ENCODE results near the gene SH3BP1. TPM values are rescaled to one million over a fixed set of nuclear protein-coding genes. Genes with fewer than 3 reads are reported as not detected.

The SH3BP1 gene
- total and polyA plus RNA-seq, 8 donors = 1.6 to 135 (median 9.5) TPM; not detected in 1

DNA sequence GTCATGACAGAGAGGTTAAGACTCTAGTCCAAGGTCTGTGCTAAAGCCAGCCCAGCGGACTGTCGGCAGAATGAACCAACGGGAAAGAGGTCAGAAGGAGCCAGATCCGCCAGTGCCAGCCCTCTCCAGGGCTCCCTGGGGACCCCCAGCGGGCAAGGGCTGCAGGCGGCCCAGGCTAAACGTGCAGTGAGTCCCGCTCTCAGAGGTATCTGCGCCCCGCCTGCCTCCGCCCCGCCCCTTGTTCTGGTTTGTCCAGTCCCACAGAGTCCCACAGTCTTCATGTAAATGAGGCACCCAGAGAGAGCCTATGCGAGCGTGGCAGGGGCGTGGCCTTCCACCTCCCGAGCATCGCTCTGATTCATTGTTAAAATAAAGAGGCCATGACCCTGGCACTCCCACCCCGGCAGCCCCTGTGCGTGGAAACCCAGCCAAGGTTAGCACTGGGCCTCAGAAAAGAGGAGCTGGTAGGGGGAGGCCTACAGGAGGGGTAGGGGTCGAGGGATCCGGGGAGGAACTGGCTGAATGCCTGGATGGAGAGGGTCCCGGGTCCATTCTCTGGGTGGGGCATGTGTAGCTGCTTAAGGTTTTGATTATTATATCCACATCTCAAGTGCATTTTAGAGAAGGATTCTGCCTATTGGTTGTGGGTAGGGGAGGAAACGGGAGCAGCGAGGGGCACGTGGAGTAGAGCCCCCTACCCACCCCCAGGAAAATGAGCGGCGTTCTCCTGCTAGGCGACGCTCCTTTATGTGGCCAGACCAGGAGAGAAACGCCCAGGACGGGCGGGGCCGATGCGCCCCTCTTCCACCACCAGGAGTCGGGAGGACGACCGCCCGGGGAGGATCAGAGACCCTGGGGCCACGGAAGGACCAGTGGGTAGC lies 57.4 kb downstream of the SH3BP1 start, which contains the start of gene TRIOBP:
TRIOBP (plus strand) TSS at position 392 of the 881 bp plus-strand sequence. CDS start 4,318 bp downstream, outside the sequence.
- Histone ChIP-seq H3K27ac (peak within 1 kb of the TSS; percentile 4 to 68 (median 41)), H3K9me3 (no peaks in the 10 kb centered on the region), H3K27me3 (no peaks in the 10 kb centered on the region), H3K4me1 (peaks cover 15 to 39% (median 23%) of the 10 kb centered on the region in 4 donors), H3K36me3 (peaks cover 19 to 29% (median 29%) of the 10 kb centered on the region in 4 donors), H3K4me3 (peak within 1 kb of the TSS; percentile 14 to 25 (median 14))
- WGBS, 5 donors = 10 to 20% (median 14%) methylated on average over 28 to 39 of the region's 39 CpGs
- peak; percentile 96 to 98 for DNase-seq
- TF ChIP-seq, protein P1, sequence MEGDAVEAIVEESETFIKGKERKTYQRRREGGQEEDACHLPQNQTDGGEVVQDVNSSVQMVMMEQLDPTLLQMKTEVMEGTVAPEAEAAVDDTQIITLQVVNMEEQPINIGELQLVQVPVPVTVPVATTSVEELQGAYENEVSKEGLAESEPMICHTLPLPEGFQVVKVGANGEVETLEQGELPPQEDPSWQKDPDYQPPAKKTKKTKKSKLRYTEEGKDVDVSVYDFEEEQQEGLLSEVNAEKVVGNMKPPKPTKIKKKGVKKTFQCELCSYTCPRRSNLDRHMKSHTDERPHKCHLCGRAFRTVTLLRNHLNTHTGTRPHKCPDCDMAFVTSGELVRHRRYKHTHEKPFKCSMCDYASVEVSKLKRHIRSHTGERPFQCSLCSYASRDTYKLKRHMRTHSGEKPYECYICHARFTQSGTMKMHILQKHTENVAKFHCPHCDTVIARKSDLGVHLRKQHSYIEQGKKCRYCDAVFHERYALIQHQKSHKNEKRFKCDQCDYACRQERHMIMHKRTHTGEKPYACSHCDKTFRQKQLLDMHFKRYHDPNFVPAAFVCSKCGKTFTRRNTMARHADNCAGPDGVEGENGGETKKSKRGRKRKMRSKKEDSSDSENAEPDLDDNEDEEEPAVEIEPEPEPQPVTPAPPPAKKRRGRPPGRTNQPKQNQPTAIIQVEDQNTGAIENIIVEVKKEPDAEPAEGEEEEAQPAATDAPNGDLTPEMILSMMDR (IDR thresholded peaks at IDR 0.05) = peak in 5 of 7 experiments; percentile 28 to 44 (median 40)
- no peak for TF ChIP-seq EP300 (IDR thresholded peaks at IDR 0.05)
- peak in 1 of 3 donors; percentile 86 for TF ChIP-seq POLR2AphosphoS5 (IDR thresholded peaks at IDR 0.05)
- intact Hi-C loops (cut with DNase I; ENCODE audit: low total_unique reads) = no loop called here

DNA sequence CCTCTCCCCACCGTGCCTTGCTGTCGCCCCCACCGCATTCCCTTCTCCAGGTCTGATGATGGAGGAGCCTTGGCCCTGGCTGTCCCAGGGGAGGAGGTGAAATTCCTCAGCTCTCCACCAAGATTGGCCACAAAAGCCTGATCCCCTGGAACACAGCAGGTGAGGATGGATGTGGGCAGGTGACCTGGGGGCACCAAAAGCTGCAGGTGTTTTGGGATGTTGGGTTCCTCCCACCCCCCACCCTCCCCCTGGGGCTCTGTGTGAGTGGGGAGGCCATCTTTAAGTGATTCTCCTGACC lies 58.0 kb downstream of the SH3BP1 start:
- peak overlapping the region in 3 of 5 donors; percentile 36 to 68 (median 51) for H3K27ac ChIP-seq
- peaks cover 15 to 43% (median 23%) of the 10 kb centered on the region in 4 donors for H3K4me1 ChIP-seq
- intact Hi-C loops (cut with DNase I; ENCODE audit: low total_unique reads) = no loop called here
- H3K9me3 ChIP-seq = no peaks in the 10 kb centered on the region
- no peak for DNase-seq
- no peaks in the 10 kb centered on the region for H3K27me3 ChIP-seq
- TF ChIP-seq POLR2AphosphoS5 (IDR thresholded peaks at IDR 0.05) = no peak
- TF ChIP-seq, protein P1 (IDR thresholded peaks at IDR 0.05) = no peak
- TF ChIP-seq POLR2A (IDR thresholded peaks at IDR 0.05) = no peak
- no peak for TF ChIP-seq EP300 (IDR thresholded peaks at IDR 0.05)
- 42 to 52% (median 45%) methylated on average over 3 of the region's 3 CpGs for WGBS, 5 donors
- peaks cover 13 to 24% (median 23%) of the 10 kb centered on the region in 4 donors for H3K36me3 ChIP-seq
- no peak overlapping the region for H3K4me3 ChIP-seq

GRCh38 chr22:37701141-37701786 lies 61.8 kb downstream of the SH3BP1 start:
- H3K27ac ChIP-seq = peak overlapping the region; percentile 59 to 78 (median 74)
- no peaks in the 10 kb centered on the region for H3K9me3 ChIP-seq
- no peaks in the 10 kb centered on the region for H3K36me3 ChIP-seq
- peak; percentile 55 to 79 for DNase-seq
- 32 to 46% (median 38%) methylated on average over 8 of the region's 8 CpGs for WGBS, 5 donors
- H3K4me3 ChIP-seq = no peak overlapping the region
- peak in 2 of 3 donors; percentile 55 to 88 for TF ChIP-seq POLR2AphosphoS5 (IDR thresholded peaks at IDR 0.05)
- TF ChIP-seq, protein P1 (IDR thresholded peaks at IDR 0.05) = no peak
- peaks cover 9 to 34% (median 16%) of the 10 kb centered on the region in 4 donors for H3K4me1 ChIP-seq
- intact Hi-C loops (cut with DNase I; ENCODE audit: low total_unique reads) = no loop called here
- H3K27me3 ChIP-seq = no peaks in the 10 kb centered on the region

DNA sequence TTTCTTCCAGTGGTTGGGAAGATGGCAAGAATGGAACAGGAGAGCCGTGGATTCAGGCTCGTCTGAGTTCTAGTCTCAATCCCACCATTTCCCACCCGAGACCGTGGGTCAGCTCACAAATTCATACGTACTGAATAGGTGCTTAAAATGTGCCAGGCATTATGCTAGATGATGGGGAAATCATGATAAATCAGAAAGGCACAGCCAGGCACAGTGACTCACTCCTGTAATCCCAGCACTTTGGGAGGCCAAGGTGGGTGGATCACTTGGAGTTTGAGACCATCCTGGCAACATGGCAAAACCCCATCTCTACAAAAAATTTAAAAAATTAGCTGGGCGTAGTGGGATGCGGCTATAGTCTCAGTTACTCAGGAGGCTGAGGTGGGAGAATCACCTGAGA lies 64.4 kb downstream of the SH3BP1 start:
- no peak overlapping the region for H3K27ac ChIP-seq
- no peaks in the 10 kb centered on the region for H3K27me3 ChIP-seq
- intact Hi-C loops (cut with DNase I; ENCODE audit: low total_unique reads) = no loop called here
- H3K4me3 ChIP-seq = no peak overlapping the region
- DNase-seq = no peak
- no peaks in the 10 kb centered on the region for H3K9me3 ChIP-seq
- no peaks in the 10 kb centered on the region for H3K36me3 ChIP-seq
- WGBS, 5 donors = 82 to 88% (median 84%) methylated on average over 7 of the region's 7 CpGs
- peaks cover 0 to 21% (median 8%) of the 10 kb centered on the region in 4 donors for H3K4me1 ChIP-seq
- TF ChIP-seq POLR2A (IDR thresholded peaks at IDR 0.05) (no peak), EP300 (IDR thresholded peaks at IDR 0.05) (no peak), POLR2AphosphoS5 (IDR thresholded peaks at IDR 0.05) (no peak)
- TF ChIP-seq, protein P1 (IDR thresholded peaks at IDR 0.05) = no peak

Data from stomach (tissue), 9 donors.